ENCODE data around the gene RAB5A.
"Not testable (repeated sequence)": the region's sequence is repeated elsewhere in the genome, so short reads cannot be mapped to it uniquely, and the experiment has no call there.

The RAB5A gene, protein sequence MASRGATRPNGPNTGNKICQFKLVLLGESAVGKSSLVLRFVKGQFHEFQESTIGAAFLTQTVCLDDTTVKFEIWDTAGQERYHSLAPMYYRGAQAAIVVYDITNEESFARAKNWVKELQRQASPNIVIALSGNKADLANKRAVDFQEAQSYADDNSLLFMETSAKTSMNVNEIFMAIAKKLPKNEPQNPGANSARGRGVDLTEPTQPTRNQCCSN
- long read RNA-seq, transcript RAB5A-201 (6 exons, 2,536 nt): major isoform, 233 of 273 reads
- long read RNA-seq, partial matches to known transcripts: 8 of 273 reads
- long read RNA-seq, other reads (novel, unspliced or antisense): 26 of 273 reads

DNA sequence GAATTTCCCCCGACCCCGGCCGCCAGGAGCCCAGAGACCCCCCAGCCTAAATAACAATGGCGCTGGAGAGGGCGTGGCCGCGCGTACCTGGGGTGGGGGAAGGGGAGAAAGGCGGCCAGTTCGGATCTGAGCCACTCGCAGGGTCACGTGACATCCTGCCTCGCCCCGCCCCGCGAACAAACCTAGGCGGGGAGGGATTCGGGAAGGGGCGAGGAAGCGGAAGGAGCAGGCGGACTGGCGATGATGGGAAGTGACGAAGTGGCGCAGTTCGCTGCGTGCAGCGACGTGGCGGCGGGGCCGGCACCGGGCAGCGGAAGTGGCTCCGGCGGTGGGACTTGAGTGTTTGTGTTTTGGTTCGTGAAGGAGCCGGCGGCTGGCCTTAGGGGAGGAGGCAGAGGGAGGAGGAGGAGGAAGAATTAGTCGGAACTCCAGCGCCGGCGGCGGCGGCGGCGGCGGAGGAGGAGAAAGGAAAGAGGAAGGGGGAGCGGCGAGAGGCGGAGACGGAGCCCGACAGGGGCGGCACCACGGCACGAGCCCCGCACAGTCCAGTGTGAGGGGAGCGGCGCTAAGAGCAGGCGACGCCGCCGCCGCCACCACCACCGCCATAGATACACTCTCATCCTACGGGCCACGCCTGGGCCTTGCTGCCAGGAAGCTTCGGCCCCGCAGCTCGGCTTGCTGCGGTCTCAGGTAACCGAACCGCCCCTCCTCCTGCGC, at the start of gene RAB5A:
Gene RAB5A (plus strand): TSS at position 266 of the 717 bp plus-strand sequence. CDS start 3,802 bp downstream, outside the sequence.
- peak within 1 kb of the TSS; percentile 83 for H3K27ac ChIP-seq (replicated peaks)
- TF ChIP-seq POLR2AphosphoS5 (IDR thresholded peaks at IDR 0.05; ENCODE audit: low read depth) (peak; percentile 47; the same call in 1 of the 2 replicates), GABPA (IDR thresholded peaks at IDR 0.05; ENCODE audit: low read depth) (peak; percentile 87), SPI1 (IDR thresholded peaks at IDR 0.05; ENCODE audit: borderline replicate concordance, low read depth) (peak; percentile 87)
- TF ChIP-seq, protein P1, sequence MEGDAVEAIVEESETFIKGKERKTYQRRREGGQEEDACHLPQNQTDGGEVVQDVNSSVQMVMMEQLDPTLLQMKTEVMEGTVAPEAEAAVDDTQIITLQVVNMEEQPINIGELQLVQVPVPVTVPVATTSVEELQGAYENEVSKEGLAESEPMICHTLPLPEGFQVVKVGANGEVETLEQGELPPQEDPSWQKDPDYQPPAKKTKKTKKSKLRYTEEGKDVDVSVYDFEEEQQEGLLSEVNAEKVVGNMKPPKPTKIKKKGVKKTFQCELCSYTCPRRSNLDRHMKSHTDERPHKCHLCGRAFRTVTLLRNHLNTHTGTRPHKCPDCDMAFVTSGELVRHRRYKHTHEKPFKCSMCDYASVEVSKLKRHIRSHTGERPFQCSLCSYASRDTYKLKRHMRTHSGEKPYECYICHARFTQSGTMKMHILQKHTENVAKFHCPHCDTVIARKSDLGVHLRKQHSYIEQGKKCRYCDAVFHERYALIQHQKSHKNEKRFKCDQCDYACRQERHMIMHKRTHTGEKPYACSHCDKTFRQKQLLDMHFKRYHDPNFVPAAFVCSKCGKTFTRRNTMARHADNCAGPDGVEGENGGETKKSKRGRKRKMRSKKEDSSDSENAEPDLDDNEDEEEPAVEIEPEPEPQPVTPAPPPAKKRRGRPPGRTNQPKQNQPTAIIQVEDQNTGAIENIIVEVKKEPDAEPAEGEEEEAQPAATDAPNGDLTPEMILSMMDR (IDR thresholded peaks at IDR 0.05; ENCODE audit: insufficient read depth, low read length): no peak
- TF ChIP-seq, protein P2, sequence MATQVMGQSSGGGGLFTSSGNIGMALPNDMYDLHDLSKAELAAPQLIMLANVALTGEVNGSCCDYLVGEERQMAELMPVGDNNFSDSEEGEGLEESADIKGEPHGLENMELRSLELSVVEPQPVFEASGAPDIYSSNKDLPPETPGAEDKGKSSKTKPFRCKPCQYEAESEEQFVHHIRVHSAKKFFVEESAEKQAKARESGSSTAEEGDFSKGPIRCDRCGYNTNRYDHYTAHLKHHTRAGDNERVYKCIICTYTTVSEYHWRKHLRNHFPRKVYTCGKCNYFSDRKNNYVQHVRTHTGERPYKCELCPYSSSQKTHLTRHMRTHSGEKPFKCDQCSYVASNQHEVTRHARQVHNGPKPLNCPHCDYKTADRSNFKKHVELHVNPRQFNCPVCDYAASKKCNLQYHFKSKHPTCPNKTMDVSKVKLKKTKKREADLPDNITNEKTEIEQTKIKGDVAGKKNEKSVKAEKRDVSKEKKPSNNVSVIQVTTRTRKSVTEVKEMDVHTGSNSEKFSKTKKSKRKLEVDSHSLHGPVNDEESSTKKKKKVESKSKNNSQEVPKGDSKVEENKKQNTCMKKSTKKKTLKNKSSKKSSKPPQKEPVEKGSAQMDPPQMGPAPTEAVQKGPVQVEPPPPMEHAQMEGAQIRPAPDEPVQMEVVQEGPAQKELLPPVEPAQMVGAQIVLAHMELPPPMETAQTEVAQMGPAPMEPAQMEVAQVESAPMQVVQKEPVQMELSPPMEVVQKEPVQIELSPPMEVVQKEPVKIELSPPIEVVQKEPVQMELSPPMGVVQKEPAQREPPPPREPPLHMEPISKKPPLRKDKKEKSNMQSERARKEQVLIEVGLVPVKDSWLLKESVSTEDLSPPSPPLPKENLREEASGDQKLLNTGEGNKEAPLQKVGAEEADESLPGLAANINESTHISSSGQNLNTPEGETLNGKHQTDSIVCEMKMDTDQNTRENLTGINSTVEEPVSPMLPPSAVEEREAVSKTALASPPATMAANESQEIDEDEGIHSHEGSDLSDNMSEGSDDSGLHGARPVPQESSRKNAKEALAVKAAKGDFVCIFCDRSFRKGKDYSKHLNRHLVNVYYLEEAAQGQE (IDR thresholded peaks at IDR 0.05; ENCODE audit: insufficient replicate concordance, low read depth): no peak
- peak within 1 kb of the TSS; percentile 97 for H3K4me3 ChIP-seq (replicated peaks; ENCODE audit: insufficient read depth, low read length)
- no peaks in the 10 kb centered on the region for H3K27me3 ChIP-seq (ENCODE audit: insufficient read depth, poor library complexity, severe bottlenecking)
- peak; percentile 95 to 98 for DNase-seq (ENCODE audit: low read depth in 1 of 2, low spot score in 1 of 2)

DNA sequence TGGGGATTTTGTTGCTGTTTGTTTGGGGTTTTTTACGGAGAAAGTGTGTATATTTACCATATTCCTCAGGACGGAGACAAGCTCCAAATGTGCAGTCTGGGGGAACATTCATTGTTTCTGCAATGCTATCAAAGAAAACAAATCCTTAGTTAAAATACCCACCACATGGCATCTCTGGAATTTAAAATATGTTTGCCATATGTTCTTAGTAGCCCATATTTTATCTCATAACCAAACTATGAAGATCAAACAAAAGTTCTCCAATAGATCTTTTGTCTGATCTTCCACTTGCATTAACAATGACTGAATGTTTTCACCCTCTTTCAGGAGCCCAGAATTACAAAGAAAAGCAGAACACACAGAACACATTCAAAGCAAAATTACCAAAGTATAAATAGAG, 48.2 kb upstream of the RAB5A start:
- TF ChIP-seq GABPA (IDR thresholded peaks at IDR 0.05; ENCODE audit: low read depth) (no peak), POLR2AphosphoS5 (IDR thresholded peaks at IDR 0.05; ENCODE audit: low read depth) (no peak), SPI1 (IDR thresholded peaks at IDR 0.05; ENCODE audit: borderline replicate concordance, low read depth) (no peak)
- TF ChIP-seq, protein P1 (IDR thresholded peaks at IDR 0.05; ENCODE audit: insufficient read depth, low read length): no peak
- TF ChIP-seq, protein P2 (IDR thresholded peaks at IDR 0.05; ENCODE audit: insufficient replicate concordance, low read depth): no peak
- Histone ChIP-seq H3K4me3 (replicated peaks; ENCODE audit: insufficient read depth, low read length) (no peak overlapping the region), H3K27me3 (ENCODE audit: insufficient read depth, poor library complexity, severe bottlenecking) (no peaks in the 10 kb centered on the region), H3K27ac (replicated peaks) (no peak overlapping the region)
- no peak for DNase-seq (ENCODE audit: low read depth in 1 of 2, low spot score in 1 of 2)

DNA sequence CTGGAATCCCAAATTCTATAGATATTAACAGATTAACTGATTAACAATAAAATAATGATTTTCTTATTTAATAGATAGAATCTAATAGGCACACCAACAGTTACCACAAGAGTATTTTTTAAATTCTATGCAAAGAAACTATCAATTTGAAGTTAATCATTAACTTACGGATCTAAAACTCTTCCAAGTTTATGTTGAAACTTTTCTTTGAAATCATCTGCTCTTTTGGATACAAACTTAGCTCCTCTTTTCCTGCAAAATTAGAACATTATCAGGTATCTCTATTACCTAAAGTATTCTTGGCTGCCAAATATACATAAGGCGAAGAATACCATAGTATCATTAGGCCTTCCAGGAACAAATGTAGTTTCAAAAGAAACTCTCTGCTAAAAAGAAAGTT, 47.6 kb upstream of the RAB5A start:
- no peak for DNase-seq (ENCODE audit: low read depth in 1 of 2, low spot score in 1 of 2)
- Histone ChIP-seq H3K27me3 (ENCODE audit: insufficient read depth, poor library complexity, severe bottlenecking) (no peaks in the 10 kb centered on the region), H3K27ac (replicated peaks) (no peak overlapping the region), H3K4me3 (replicated peaks; ENCODE audit: insufficient read depth, low read length) (no peak overlapping the region)
- TF ChIP-seq GABPA (IDR thresholded peaks at IDR 0.05; ENCODE audit: low read depth): no peak
- no peak for TF ChIP-seq POLR2AphosphoS5 (IDR thresholded peaks at IDR 0.05; ENCODE audit: low read depth)
- TF ChIP-seq, protein P1 (IDR thresholded peaks at IDR 0.05; ENCODE audit: insufficient read depth, low read length): no peak

DNA sequence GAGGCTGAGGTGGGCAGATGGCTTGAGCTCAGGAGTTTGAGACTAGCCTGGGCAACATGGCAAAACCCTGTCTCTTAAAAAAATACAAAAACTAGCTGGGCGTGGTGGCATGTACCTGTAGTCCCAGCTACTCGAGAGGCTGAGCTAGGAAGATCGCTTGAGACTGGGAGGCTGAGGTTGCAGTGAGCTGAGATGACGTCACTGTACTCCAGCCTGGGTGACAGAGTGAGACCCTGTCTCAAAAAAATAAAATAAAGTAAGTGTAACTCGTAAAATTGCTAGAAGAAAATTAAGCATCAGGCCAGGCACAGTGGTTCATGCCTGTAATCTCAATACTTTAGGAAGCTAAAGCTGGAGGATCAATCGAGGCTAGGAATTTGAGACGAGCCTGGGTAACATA, 47.1 kb upstream of the RAB5A start:
- not testable (repeated sequence) for H3K27ac ChIP-seq (replicated peaks); DNase-seq (ENCODE audit: low read depth in 1 of 2, low spot score in 1 of 2); H3K4me3 ChIP-seq (replicated peaks; ENCODE audit: insufficient read depth, low read length); H3K27me3 ChIP-seq (ENCODE audit: insufficient read depth, poor library complexity, severe bottlenecking)
